Stimulated activated CD8-positive, alpha-beta memory T cell treated with anti-CD3 and anti-CD28 coated beads, Interleukin-12 subunit alpha, Interleukin-12 subunit beta, amount 100 ng/mL, for 4 hours (primary cell): Measurements from ENCODE around the gene HAUS7.

ENCODE experiments used
- DNase-seq: peaks from one replicate; pipeline ENCODE4 v3.0.0-alpha.2; 2020; ENCODE audit warnings: low read depth

The HAUS7 gene

GRCh38 chrX:153470411-153471363 lies at the start of gene HAUS7:
Gene HAUS7 (minus strand): TSS chrX:153470576. CDS start chrX:153470557, 19 bp downstream.
- DNase-seq: peak; percentile 70

- DNase-seq: no peak
Observed at GRCh38 chrX:153519569-153520286, 49.4 kb upstream of the HAUS7 start.

GRCh38 chrX:153517946-153518834 lies 47.8 kb upstream of the HAUS7 start:
- DNase-seq: no peak

GRCh38 chrX:153517423-153517822 lies 47.0 kb upstream of the HAUS7 start, which contains the start of gene ATP2B3:
Gene ATP2B3 (plus strand): TSS chrX:153517642. CDS start chrX:153536248, 18,606 bp downstream.
- no peak for DNase-seq

GRCh38 chrX:153516073-153516472 lies 45.7 kb upstream of the HAUS7 start:
- DNase-seq: no peak

GRCh38 chrX:153515435-153515834 lies 45.1 kb upstream of the HAUS7 start:
- no peak for DNase-seq

- no peak for DNase-seq
Observed at GRCh38 chrX:153514259-153514658, 43.9 kb upstream of the HAUS7 start.

GRCh38 chrX:153513265-153513664 lies 42.9 kb upstream of the HAUS7 start:
- no peak for DNase-seq

- DNase-seq: no peak
Observed at GRCh38 chrX:153512501-153512893, 42.1 kb upstream of the HAUS7 start.

- no peak for DNase-seq
Observed at GRCh38 chrX:153511784-153512500, 41.6 kb upstream of the HAUS7 start.

GRCh38 chrX:153510383-153510782 lies 40.0 kb upstream of the HAUS7 start:
- DNase-seq: no peak

GRCh38 chrX:153509592-153509991 lies 39.2 kb upstream of the HAUS7 start:
- no peak for DNase-seq

GRCh38 chrX:153507484-153508178 lies 37.3 kb upstream of the HAUS7 start:
- peak; percentile 62 for DNase-seq

GRCh38 chrX:153505361-153505760 lies 35.0 kb upstream of the HAUS7 start:
- no peak for DNase-seq

GRCh38 chrX:153504445-153505016 lies 34.2 kb upstream of the HAUS7 start:
- no peak for DNase-seq

- DNase-seq: no peak
Observed at GRCh38 chrX:153502796-153503195, 32.4 kb upstream of the HAUS7 start.

GRCh38 chrX:153502131-153502530 lies 31.8 kb upstream of the HAUS7 start:
- no peak for DNase-seq

GRCh38 chrX:153501530-153501929 lies 31.2 kb upstream of the HAUS7 start:
- DNase-seq: no peak

- no peak for DNase-seq
Observed at GRCh38 chrX:153500676-153501280, 30.4 kb upstream of the HAUS7 start.

GRCh38 chrX:153499876-153500275 lies 29.5 kb upstream of the HAUS7 start:
- no peak for DNase-seq
